Measurements from ENCODE around the gene ATXN7L1. TPM values are rescaled to one million over a fixed set of nuclear protein-coding genes. Genes with fewer than 3 reads are reported as not detected.

ATXN7L1 gene
- polyA plus RNA-seq, 1 of the 3 experiments (the other 2 are of a cell fraction): 6.0 TPM

DNA sequence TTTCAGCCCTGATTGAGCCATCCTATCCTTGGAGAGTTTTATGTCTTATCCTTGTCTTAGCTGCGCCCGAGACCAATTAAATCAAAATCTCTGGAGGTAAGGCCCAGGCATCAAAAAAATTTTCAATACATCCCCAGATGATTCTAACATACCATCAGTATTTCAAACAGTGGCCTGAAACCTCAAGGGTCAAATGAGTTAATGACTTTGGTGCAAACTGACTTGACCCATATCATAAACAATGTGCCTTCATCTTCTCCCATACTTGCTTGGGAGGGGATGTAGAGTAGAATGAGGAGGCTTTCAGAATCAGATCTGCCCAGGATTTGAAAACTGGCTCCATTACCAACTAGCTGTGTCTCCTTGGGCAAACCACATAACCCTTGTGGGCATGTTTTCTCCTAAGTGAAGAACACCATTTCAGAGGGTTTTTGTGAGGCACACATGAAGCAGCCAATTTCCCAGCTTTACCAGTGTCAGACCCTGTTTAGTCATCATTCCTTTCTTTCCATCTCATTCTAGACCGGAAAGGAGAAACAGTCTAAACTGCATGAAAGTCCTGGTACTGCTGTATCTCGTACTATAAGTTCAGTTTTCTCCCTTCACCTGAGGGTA lies 35.7 kb upstream of the ATXN7L1 start:
- H3K27ac ChIP-seq (ENCODE audit: low read depth in 2 of 2, low read length in 1 of 2): no peak overlapping the region
- DNase-seq: no peak
- ChIA-PET CTCF (interaction anchor here (0.9 to 1.4 kb wide), 2 partner anchors 15 to 23 kb away, joined by 3 read pairs; no protein-coding TSS in a partner anchor), POLR2A (no interaction called here)
- WGBS (ENCODE audit: low lambda C conversion rate): 96% methylated on average over 4 of the region's 4 CpGs
- H3F3A ChIP-seq (replicated peaks; ENCODE audit: insufficient read depth): peaks cover 8% of the 10 kb centered on the region
- no peak for TF ChIP-seq TCF12 (IDR thresholded peaks at IDR 0.05)
- no peaks in the 10 kb centered on the region for H3K79me2 ChIP-seq (ENCODE audit: insufficient read depth)
- no peak overlapping the region for H3K4me2 ChIP-seq
- H3K9ac ChIP-seq: no peak overlapping the region
- no peak overlapping the region for H2AFZ ChIP-seq (ENCODE audit: low read depth)
- peaks cover 3 to 5% of the 10 kb centered on the region in 2 experiments; a peak in 1 of 4 replicates for H3K4me1 ChIP-seq (ENCODE audit: control insufficient read depth in 1 of 2, insufficient read depth in 2 of 2, low read depth in 1 of 2, low read length in 1 of 2)
- H4K20me1 ChIP-seq (ENCODE audit: insufficient read depth): no peaks in the 10 kb centered on the region
- no peak overlapping the region for H3K4me3 ChIP-seq (ENCODE audit: low read depth in 2 of 2, low read length in 1 of 2)
- H3K9me3 ChIP-seq: no peaks in the 10 kb centered on the region
- no peaks in the 10 kb centered on the region for H3K9me2 ChIP-seq
- H3K36me3 ChIP-seq (replicated peaks in 1 of 2; ENCODE audit: control insufficient read depth in 1 of 2, insufficient read depth in 2 of 2, low read length in 1 of 2): peaks cover 0 to 13% of the 10 kb centered on the region in 2 experiments
- no peaks in the 10 kb centered on the region for H3K27me3 ChIP-seq (ENCODE audit: insufficient read depth)

DNA sequence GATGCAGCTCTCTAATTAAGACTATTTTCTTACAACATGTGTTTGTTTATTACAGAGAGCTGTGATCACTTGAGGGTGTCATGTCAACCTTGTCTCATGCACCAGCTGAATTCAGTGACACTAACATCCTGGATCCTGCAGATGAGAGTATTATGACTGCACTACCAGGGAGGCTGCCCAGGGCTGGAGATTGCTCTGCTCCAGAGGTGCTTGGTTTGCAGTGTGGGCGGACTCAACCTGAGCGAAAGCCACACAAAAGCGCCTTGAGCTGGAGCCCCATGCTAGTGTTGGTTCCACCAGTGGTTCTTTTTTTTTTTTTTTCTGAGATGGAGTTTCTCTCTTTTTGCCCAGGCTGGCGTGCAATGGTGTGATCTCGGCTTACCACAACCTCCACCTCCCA lies 33.8 kb upstream of the ATXN7L1 start:
- POLR2A ChIA-PET: no interaction called here
- no peaks in the 10 kb centered on the region for H3K9me2 ChIP-seq
- 98% methylated on average over 5 of the region's 5 CpGs for WGBS (ENCODE audit: low lambda C conversion rate)
- no peaks in the 10 kb centered on the region for H3K9me3 ChIP-seq
- no peaks in the 10 kb centered on the region for H4K20me1 ChIP-seq (ENCODE audit: insufficient read depth)
- no peak overlapping the region for H3K4me2 ChIP-seq
- CTCF ChIA-PET: interaction anchor here (1.0 to 1.6 kb wide), 2 partner anchors 16 to 33 kb away, joined by 3 to 4 read pairs; no protein-coding TSS in a partner anchor
- H3K4me3 ChIP-seq (ENCODE audit: low read depth in 2 of 2, low read length in 1 of 2): no peak overlapping the region
- no peak for DNase-seq
- H3K27ac ChIP-seq (ENCODE audit: low read depth in 2 of 2, low read length in 1 of 2): no peak overlapping the region
- H3K79me2 ChIP-seq (ENCODE audit: insufficient read depth): no peaks in the 10 kb centered on the region
- no peaks in the 10 kb centered on the region for H3K27me3 ChIP-seq (ENCODE audit: insufficient read depth)
- peaks cover 0 to 13% of the 10 kb centered on the region in 2 experiments for H3K36me3 ChIP-seq (replicated peaks in 1 of 2; ENCODE audit: control insufficient read depth in 1 of 2, insufficient read depth in 2 of 2, low read length in 1 of 2)
- peaks cover 4% of the 10 kb centered on the region for H3F3A ChIP-seq (replicated peaks; ENCODE audit: insufficient read depth)
- no peak overlapping the region for H3K9ac ChIP-seq
- TF ChIP-seq RAD21 (IDR thresholded peaks at IDR 0.05; ENCODE audit: low read length) (no peak), TCF12 (IDR thresholded peaks at IDR 0.05) (no peak)
- TF ChIP-seq, protein P1, sequence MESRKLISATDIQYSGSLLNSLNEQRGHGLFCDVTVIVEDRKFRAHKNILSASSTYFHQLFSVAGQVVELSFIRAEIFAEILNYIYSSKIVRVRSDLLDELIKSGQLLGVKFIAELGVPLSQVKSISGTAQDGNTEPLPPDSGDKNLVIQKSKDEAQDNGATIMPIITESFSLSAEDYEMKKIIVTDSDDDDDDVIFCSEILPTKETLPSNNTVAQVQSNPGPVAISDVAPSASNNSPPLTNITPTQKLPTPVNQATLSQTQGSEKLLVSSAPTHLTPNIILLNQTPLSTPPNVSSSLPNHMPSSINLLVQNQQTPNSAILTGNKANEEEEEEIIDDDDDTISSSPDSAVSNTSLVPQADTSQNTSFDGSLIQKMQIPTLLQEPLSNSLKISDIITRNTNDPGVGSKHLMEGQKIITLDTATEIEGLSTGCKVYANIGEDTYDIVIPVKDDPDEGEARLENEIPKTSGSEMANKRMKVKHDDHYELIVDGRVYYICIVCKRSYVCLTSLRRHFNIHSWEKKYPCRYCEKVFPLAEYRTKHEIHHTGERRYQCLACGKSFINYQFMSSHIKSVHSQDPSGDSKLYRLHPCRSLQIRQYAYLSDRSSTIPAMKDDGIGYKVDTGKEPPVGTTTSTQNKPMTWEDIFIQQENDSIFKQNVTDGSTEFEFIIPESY (IDR thresholded peaks at IDR 0.05; ENCODE audit: borderline replicate concordance, low read depth): no peak
- TF ChIP-seq, protein P2, sequence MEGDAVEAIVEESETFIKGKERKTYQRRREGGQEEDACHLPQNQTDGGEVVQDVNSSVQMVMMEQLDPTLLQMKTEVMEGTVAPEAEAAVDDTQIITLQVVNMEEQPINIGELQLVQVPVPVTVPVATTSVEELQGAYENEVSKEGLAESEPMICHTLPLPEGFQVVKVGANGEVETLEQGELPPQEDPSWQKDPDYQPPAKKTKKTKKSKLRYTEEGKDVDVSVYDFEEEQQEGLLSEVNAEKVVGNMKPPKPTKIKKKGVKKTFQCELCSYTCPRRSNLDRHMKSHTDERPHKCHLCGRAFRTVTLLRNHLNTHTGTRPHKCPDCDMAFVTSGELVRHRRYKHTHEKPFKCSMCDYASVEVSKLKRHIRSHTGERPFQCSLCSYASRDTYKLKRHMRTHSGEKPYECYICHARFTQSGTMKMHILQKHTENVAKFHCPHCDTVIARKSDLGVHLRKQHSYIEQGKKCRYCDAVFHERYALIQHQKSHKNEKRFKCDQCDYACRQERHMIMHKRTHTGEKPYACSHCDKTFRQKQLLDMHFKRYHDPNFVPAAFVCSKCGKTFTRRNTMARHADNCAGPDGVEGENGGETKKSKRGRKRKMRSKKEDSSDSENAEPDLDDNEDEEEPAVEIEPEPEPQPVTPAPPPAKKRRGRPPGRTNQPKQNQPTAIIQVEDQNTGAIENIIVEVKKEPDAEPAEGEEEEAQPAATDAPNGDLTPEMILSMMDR (IDR thresholded peaks at IDR 0.05): no peak
- TF ChIP-seq, protein P3, sequence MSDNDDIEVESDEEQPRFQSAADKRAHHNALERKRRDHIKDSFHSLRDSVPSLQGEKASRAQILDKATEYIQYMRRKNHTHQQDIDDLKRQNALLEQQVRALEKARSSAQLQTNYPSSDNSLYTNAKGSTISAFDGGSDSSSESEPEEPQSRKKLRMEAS (IDR thresholded peaks at IDR 0.05; ENCODE audit: low read depth): no peak
- H3K4me1 ChIP-seq (ENCODE audit: control insufficient read depth in 1 of 2, insufficient read depth in 2 of 2, low read depth in 1 of 2, low read length in 1 of 2): peaks cover 0 to 13% of the 10 kb centered on the region in 2 experiments; a peak in 1 of 4 replicates
- no peak overlapping the region for H2AFZ ChIP-seq (ENCODE audit: low read depth)

DNA sequence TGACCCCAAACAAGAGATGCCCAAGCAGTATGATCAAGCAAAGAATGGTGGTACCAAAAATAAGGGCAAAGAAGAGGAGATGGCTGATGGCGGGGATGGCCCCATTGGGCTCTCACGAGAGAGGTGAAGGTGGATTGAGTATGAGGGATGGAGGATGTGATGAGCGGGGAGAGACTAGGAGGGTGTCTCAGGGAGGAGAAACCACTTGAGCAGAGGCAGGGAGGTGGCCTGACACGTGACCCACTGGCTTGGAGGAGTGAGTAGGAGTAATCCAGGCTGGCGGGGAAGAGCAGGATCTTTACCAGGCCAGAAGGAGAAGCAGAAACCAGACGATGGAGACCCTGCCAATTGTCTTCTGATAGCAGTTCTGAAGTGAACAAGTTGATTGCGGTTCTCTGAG lies 33.3 kb upstream of the ATXN7L1 start:
- Histone ChIP-seq H3F3A (replicated peaks; ENCODE audit: insufficient read depth) (peaks cover 4% of the 10 kb centered on the region), H3K27ac (ENCODE audit: low read depth in 2 of 2, low read length in 1 of 2) (no peak overlapping the region), H4K20me1 (ENCODE audit: insufficient read depth) (no peaks in the 10 kb centered on the region), H3K4me3 (ENCODE audit: low read depth in 2 of 2, low read length in 1 of 2) (no peak overlapping the region), H3K9me3 (no peaks in the 10 kb centered on the region), H3K9ac (no peak overlapping the region), H3K4me1 (ENCODE audit: control insufficient read depth in 1 of 2, insufficient read depth in 2 of 2, low read depth in 1 of 2, low read length in 1 of 2) (peaks cover 0 to 13% of the 10 kb centered on the region in 2 experiments; a peak in 1 of 4 replicates), H3K4me2 (no peak overlapping the region), H3K9me2 (no peaks in the 10 kb centered on the region), H3K27me3 (ENCODE audit: insufficient read depth) (no peaks in the 10 kb centered on the region), H3K36me3 (replicated peaks in 1 of 2; ENCODE audit: control insufficient read depth in 1 of 2, insufficient read depth in 2 of 2, low read length in 1 of 2) (peaks cover 0 to 13% of the 10 kb centered on the region in 2 experiments), H2AFZ (ENCODE audit: low read depth) (no peak overlapping the region), H3K79me2 (ENCODE audit: insufficient read depth) (no peaks in the 10 kb centered on the region)
- no peak for DNase-seq
- ChIA-PET POLR2A (no interaction called here), CTCF (interaction anchor here (1.0 to 1.6 kb wide), 2 partner anchors 17 to 32 kb away, joined by 3 to 4 read pairs; no protein-coding TSS in a partner anchor)
- WGBS (ENCODE audit: low lambda C conversion rate): 96% methylated on average over 7 of the region's 7 CpGs
- TF ChIP-seq FOXM1 (IDR thresholded peaks at IDR 0.05; ENCODE audit: low read depth) (no peak), EP300 (IDR thresholded peaks at IDR 0.05; ENCODE audit: borderline replicate concordance in 1 of 2, low read depth in 1 of 2, low read length in 1 of 2) (no peak), NFIC (IDR thresholded peaks at IDR 0.05; ENCODE audit: borderline replicate concordance) (no peak), GABPA (IDR thresholded peaks at IDR 0.05; ENCODE audit: low read depth) (no peak)
- TF ChIP-seq, protein P4, sequence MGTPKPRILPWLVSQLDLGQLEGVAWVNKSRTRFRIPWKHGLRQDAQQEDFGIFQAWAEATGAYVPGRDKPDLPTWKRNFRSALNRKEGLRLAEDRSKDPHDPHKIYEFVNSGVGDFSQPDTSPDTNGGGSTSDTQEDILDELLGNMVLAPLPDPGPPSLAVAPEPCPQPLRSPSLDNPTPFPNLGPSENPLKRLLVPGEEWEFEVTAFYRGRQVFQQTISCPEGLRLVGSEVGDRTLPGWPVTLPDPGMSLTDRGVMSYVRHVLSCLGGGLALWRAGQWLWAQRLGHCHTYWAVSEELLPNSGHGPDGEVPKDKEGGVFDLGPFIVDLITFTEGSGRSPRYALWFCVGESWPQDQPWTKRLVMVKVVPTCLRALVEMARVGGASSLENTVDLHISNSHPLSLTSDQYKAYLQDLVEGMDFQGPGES (IDR thresholded peaks at IDR 0.05; ENCODE audit: low read depth, low read length): no peak

Measured in SK-N-SH (cell line).